Epithelial cell of esophagus (primary cell): Measurements from ENCODE around the gene FNDC3B.
A peak's percentile ranks its signal among the peaks of the same experiment; 100 is the strongest.

Experiments
- DNase-seq: peaks from one replicate; pipeline ENCODE4 v3.0.0; 2010; ENCODE audit warnings: low read depth
- H3K4me3 ChIP-seq: 2 replicates; pipeline ENCODE4 v1.5.1; 2011; ENCODE audit warnings: mild to moderate bottlenecking, low read length, control low read depth
- CTCF ChIP-seq: IDR thresholded peaks from 2 replicates; pipeline ENCODE4 v1.5.1; 2011; ENCODE audit warnings: low read depth, mild to moderate bottlenecking, low read length, control low read depth, inconsistent platforms; ENCODE audit not compliant: insufficient read depth; ENCODE audit errors: missing control alignments

FNDC3B gene

GRCh38 chr3:172446198-172446597, 406.8 kb downstream of the FNDC3B start:
- no peak overlapping the region for H3K4me3 ChIP-seq
- TF ChIP-seq CTCF, result no peak
- DNase-seq, result no peak

GRCh38 chr3:172447611-172448579, 408.5 kb downstream of the FNDC3B start, which contains the start of gene GHSR:
GHSR (minus strand) TSS chr3:172448456; CDS start chr3:172448413, 43 bp downstream.
- DNase-seq, result no peak
- TF ChIP-seq CTCF, result no peak
- no peak within 1 kb of the TSS for H3K4me3 ChIP-seq

GRCh38 chr3:172448661-172449465, 409.5 kb downstream of the FNDC3B start:
- no peak for DNase-seq
- no peak overlapping the region for H3K4me3 ChIP-seq
- no peak for TF ChIP-seq CTCF

GRCh38 chr3:172449466-172450149, 410.2 kb downstream of the FNDC3B start:
- DNase-seq, result peak; percentile 48
- TF ChIP-seq CTCF, result no peak
- no peak overlapping the region for H3K4me3 ChIP-seq
